Measurements from ENCODE around the gene EDN2.

EDN2 gene

DNA sequence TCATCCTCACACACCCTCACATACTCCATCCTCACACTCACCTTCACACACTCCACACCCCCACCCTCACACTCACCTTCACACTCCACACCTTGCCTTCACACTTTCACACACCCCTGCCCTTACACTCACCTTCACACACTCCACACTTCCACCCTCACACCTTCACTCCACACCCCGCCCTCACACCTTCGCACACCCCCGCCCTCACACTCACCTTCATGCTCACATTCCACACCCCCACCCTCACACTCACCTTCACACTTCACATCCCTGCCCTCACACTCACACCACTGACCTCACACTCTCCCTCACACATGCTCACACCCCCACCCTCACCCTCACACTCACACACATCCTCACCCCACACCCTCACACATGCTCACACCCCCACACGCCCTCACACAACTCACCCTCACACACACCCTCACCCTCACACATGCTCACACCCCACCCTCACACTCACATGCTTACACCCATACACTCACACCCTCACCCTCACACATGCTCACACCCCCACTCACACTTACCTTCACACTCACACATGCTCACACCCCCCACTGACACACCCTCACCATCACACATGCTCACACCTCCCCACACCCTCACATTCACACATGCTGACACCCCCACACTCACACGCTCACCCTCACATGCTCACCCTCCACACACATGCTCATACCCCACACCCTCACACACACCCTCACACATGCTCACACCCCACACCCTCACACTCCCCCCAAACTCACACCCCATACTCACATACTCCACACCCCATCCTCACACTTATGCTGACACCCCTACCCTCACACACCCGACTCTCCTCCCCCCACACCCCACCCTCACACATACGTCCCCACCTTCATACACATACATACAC lies 44.5 kb upstream of the EDN2 start:
- Histone ChIP-seq H3K36me3 (ENCODE audit: insufficient read depth, insufficient read length, low read length) (no peaks in the 10 kb centered on the region), H3K27me3 (ENCODE audit: insufficient read depth, insufficient read length) (peaks cover 23% of the 10 kb centered on the region), H3K9me3 (ENCODE audit: insufficient read depth, low read length) (0 out of 2 replicates have a peak, but pooled peaks cover 11% of the 10 kb centered on the region), H3K4me3 (ENCODE audit: insufficient read length, low read depth) (no peak overlapping the region), H3K4me1 (ENCODE audit: insufficient read depth, insufficient read length) (peaks cover 3% of the 10 kb centered on the region), H3K9ac (ENCODE audit: insufficient read length, low read depth) (no peak overlapping the region)
- TF ChIP-seq ZNF274 (IDR thresholded peaks at IDR 0.05; ENCODE audit: low read depth, low read length): no peak
- TF ChIP-seq SUZ12 (IDR thresholded peaks at IDR 0.05; ENCODE audit: extremely low read depth, insufficient read depth, insufficient read length): no peak
- TF ChIP-seq YY1 (IDR thresholded peaks at IDR 0.05; ENCODE audit: insufficient read depth, insufficient read length): no peak
- no peak for DNase-seq (ENCODE audit: low read depth, low spot score)

GRCh38 chr1:41528106-41528505 lies 43.6 kb upstream of the EDN2 start:
- no peaks in the 10 kb centered on the region for H3K36me3 ChIP-seq (ENCODE audit: insufficient read depth, insufficient read length, low read length)
- H3K9me3 ChIP-seq (ENCODE audit: insufficient read depth, low read length): 0 out of 2 replicates have a peak, but pooled peaks cover 11% of the 10 kb centered on the region
- TF ChIP-seq SUZ12 (IDR thresholded peaks at IDR 0.05; ENCODE audit: extremely low read depth, insufficient read depth, insufficient read length): no peak
- TF ChIP-seq ZNF274 (IDR thresholded peaks at IDR 0.05; ENCODE audit: low read depth, low read length): no peak
- no peak for TF ChIP-seq YY1 (IDR thresholded peaks at IDR 0.05; ENCODE audit: insufficient read depth, insufficient read length)

DNA sequence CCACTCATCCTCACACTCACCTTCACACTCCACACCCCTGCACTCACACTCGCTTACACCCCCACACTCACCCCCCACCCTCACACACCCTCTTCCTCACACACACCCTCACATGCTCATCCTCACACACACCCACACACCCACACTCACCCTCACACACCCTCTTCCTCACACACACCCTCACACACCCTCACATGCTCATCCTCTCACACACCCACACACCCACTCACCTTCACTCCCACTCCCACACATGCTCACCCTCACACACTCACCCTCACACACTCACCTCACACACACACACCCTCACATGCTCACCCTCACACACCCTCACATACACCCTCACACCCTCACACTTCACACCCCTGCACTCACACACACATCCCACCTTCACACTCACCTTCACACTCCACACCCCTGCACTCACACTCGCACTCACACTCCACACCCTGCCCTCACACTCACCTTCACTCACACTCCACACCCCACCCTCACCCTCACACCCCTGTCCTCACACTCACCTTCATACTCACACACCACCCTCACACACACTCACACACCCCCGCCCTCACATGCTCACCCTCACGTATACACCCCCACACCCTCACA lies 42.6 kb upstream of the EDN2 start:
- Histone ChIP-seq H3K4me3 (ENCODE audit: insufficient read length, low read depth) (no peak overlapping the region), H3K4me1 (ENCODE audit: insufficient read depth, insufficient read length) (peaks cover 10% of the 10 kb centered on the region), H3K9me3 (ENCODE audit: insufficient read depth, low read length) (0 out of 2 replicates have a peak, but pooled peaks cover 11% of the 10 kb centered on the region), H3K27me3 (ENCODE audit: insufficient read depth, insufficient read length) (peaks cover 19% of the 10 kb centered on the region), H3K9ac (ENCODE audit: insufficient read length, low read depth) (no peak overlapping the region), H3K36me3 (ENCODE audit: insufficient read depth, insufficient read length, low read length) (no peaks in the 10 kb centered on the region)
- TF ChIP-seq SUZ12 (IDR thresholded peaks at IDR 0.05; ENCODE audit: extremely low read depth, insufficient read depth, insufficient read length) (no peak), ZNF274 (IDR thresholded peaks at IDR 0.05; ENCODE audit: low read depth, low read length) (no peak), YY1 (IDR thresholded peaks at IDR 0.05; ENCODE audit: insufficient read depth, insufficient read length) (no peak)
- no peak for DNase-seq (ENCODE audit: low read depth, low spot score)

More at GRCh38 chr1:41528106-41528505, 43.6 kb upstream of the EDN2 start:
- Histone ChIP-seq H3K9ac (ENCODE audit: insufficient read length, low read depth) (no peak overlapping the region), H3K27me3 (ENCODE audit: insufficient read depth, insufficient read length) (peaks cover 23% of the 10 kb centered on the region), H3K4me1 (ENCODE audit: insufficient read depth, insufficient read length) (peaks cover 6% of the 10 kb centered on the region), H3K4me3 (ENCODE audit: insufficient read length, low read depth) (no peak overlapping the region)
- DNase-seq (ENCODE audit: low read depth, low spot score): no peak

DNA sequence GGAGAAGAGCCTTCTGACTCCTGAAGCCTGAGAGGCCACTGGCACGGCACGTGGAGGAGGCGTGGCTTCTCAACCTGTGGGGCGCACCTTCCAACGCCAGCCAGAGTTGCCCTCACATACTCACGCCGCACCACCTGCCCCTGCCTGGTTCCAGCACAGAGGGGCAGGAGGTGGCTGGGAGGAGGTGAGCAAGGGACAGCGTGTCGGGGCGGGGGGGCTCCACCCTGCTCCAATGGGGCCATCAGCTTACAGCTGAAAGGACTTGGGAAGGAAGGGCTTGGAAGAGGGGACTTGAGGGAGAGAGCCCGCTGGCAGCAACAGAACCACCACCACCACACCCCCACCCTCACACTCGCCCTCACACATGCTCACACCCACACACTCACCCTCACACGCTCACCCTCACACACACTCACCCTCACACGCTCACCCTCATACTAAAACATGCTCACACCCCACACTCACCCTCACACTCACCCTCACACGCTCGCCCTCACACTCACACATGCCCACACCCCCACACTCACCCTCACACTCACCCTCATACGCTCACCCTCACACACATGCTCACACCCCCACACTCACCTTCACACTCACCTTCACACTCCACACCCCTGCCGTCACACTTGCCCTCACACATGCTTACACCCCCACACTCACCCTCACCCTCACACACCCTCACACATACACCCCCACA lies 41.6 kb upstream of the EDN2 start:
- no peak overlapping the region for H3K4me3 ChIP-seq (ENCODE audit: insufficient read length, low read depth)
- peaks cover 10% of the 10 kb centered on the region for H3K27me3 ChIP-seq (ENCODE audit: insufficient read depth, insufficient read length)
- H3K9ac ChIP-seq (ENCODE audit: insufficient read length, low read depth): no peak overlapping the region
- no peak for TF ChIP-seq SUZ12 (IDR thresholded peaks at IDR 0.05; ENCODE audit: extremely low read depth, insufficient read depth, insufficient read length)
- TF ChIP-seq ZNF274 (IDR thresholded peaks at IDR 0.05; ENCODE audit: low read depth, low read length): no peak
- no peak for TF ChIP-seq YY1 (IDR thresholded peaks at IDR 0.05; ENCODE audit: insufficient read depth, insufficient read length)
- H3K4me1 ChIP-seq (ENCODE audit: insufficient read depth, insufficient read length): peaks cover 18% of the 10 kb centered on the region
- DNase-seq (ENCODE audit: low read depth, low spot score): no peak
- peaks cover 4% of the 10 kb centered on the region for H3K36me3 ChIP-seq (ENCODE audit: insufficient read depth, insufficient read length, low read length)
- H3K9me3 ChIP-seq (ENCODE audit: insufficient read depth, low read length): 0 out of 2 replicates have a peak, but pooled peaks cover 11% of the 10 kb centered on the region

DNA sequence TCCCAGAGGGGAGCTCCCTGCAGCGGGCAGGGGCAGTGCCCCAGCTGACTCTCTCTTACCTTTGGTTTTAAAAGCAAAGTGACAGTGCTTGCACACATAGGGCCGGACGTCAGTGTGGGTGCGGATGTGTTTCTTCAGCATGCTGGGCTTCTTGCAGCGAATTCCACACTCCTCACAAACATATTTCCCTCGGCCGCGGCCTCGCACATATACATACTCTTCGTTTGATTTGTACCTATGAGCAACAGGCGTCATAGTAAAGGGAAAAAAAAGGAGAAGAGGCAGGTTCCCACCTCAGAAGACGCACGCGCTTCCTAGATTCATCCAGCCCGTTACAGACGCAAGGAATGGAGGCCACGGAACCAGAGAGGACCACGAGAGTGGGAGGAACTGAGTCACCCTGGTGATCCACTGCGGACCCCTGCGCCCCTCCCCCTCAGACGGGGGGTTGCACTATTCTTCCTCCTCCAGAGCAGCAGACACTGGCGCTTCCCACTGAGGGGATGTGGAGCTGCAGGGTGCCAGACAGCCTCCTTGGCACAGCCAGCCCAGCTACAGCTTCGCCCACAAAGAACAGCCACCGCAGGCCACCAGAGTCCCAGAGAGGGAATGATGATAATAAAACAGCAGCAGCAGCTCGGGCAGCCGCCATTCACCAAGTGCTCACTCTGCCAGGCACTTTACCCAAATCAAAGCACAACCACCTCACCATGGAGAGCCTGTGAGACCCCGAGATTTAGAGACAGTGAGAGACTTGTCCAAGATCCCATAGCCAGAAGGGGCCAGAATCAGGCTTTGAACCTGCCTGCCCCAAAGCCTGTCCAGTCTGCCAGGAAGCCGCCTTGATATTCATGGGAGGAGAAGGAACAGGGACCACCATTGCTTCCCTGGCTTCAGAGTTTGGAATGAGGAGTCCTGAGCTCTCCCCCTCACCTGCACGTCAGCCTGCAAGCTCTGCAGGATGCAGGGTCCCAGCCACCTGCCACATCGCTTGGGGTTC lies 40.5 kb upstream of the EDN2 start:
- peaks cover 18% of the 10 kb centered on the region for H3K4me1 ChIP-seq (ENCODE audit: insufficient read depth, insufficient read length)
- H3K9ac ChIP-seq (ENCODE audit: insufficient read length, low read depth): no peak overlapping the region
- peaks cover 10% of the 10 kb centered on the region for H3K36me3 ChIP-seq (ENCODE audit: insufficient read depth, insufficient read length, low read length)
- peaks cover under 1% of the 10 kb centered on the region for H3K27me3 ChIP-seq (ENCODE audit: insufficient read depth, insufficient read length)
- H3K4me3 ChIP-seq (ENCODE audit: insufficient read length, low read depth): no peak overlapping the region
- TF ChIP-seq YY1 (IDR thresholded peaks at IDR 0.05; ENCODE audit: insufficient read depth, insufficient read length) (no peak), ZNF274 (IDR thresholded peaks at IDR 0.05; ENCODE audit: low read depth, low read length) (no peak), SUZ12 (IDR thresholded peaks at IDR 0.05; ENCODE audit: extremely low read depth, insufficient read depth, insufficient read length) (no peak)
- 0 out of 2 replicates have a peak, but pooled peaks cover 11% of the 10 kb centered on the region for H3K9me3 ChIP-seq (ENCODE audit: insufficient read depth, low read length)
- DNase-seq (ENCODE audit: low read depth, low spot score): no peak

DNA sequence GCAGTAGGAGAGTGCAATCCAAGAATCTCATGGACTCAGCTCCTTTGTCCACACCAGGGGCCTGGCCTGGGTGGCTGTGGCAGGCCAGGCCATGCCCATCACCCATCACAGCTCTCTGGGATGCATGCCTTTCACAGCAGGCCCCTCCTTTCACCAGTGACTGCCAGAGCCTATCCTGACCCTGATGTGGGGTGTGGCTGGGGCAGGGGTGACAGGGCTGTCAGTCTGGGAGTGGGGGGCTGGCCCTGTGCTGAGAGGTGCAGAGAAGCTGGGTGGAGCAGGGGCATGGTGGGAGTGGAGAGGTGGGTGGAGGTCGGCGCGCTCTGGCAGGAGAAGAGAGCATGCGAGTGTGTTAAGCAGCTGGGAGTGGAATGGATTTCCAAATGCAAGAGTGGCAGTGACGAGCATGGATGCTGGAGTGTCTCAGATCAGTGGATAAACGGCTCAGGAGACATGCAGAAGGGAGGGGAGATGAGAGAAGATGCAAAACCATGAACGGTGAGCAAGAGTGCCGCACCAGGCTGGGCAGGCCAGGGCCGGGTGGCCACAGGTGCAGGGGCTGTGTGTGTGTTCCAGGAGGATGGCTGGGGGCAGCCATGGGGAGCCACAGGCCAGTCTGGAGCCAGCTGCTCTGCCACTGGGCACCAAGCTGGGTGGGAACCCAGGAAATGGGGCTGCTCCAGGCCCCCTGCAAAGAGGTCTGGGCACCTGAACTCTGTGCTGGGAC lies 39.6 kb upstream of the EDN2 start:
- H3K9me3 ChIP-seq (ENCODE audit: insufficient read depth, low read length): 0 out of 2 replicates have a peak, but pooled peaks cover 8% of the 10 kb centered on the region
- TF ChIP-seq YY1 (IDR thresholded peaks at IDR 0.05; ENCODE audit: insufficient read depth, insufficient read length): no peak
- no peak for TF ChIP-seq ZNF274 (IDR thresholded peaks at IDR 0.05; ENCODE audit: low read depth, low read length)
- TF ChIP-seq SUZ12 (IDR thresholded peaks at IDR 0.05; ENCODE audit: extremely low read depth, insufficient read depth, insufficient read length): no peak
- H3K9ac ChIP-seq (ENCODE audit: insufficient read length, low read depth): no peak overlapping the region
- H3K4me1 ChIP-seq (ENCODE audit: insufficient read depth, insufficient read length): peaks cover 18% of the 10 kb centered on the region
- H3K27me3 ChIP-seq (ENCODE audit: insufficient read depth, insufficient read length): no peaks in the 10 kb centered on the region
- peaks cover 10% of the 10 kb centered on the region for H3K36me3 ChIP-seq (ENCODE audit: insufficient read depth, insufficient read length, low read length)
- no peak for DNase-seq (ENCODE audit: low read depth, low spot score)
- H3K4me3 ChIP-seq (ENCODE audit: insufficient read length, low read depth): no peak overlapping the region

All from NT2/D1 (cell line).